Activated CD8-positive, alpha-beta T cell treated with anti-CD3 and anti-CD28 coated beads for 36 hours (primary cell): ENCODE results near the gene MBP. TPM values are rescaled to one million over a fixed set of nuclear protein-coding genes. Genes with fewer than 3 reads are reported as not detected.
"Not testable (repeated sequence)": the region's sequence is repeated elsewhere in the genome, so short reads cannot be mapped to it uniquely, and the experiment has no call there.

Source experiments
- ATAC-seq: fragments of 200-7000 bp; cut with Tn5 transposase; one replicate; pipeline ENCODE4 v1.10.0; 2021; ENCODE audit warnings: mild to moderate bottlenecking, moderate library complexity
- CTCF ChIA-PET: fragments of 350-600 bp; sonication (Branson Sonifier 250); formaldehyde crosslinking; loops from one replicate; lab custom pipeline; 2021; ENCODE audit warnings: antibody characterized with exemption; lab: Charles Lee
- POLR2A ChIA-PET: fragments of 350-600 bp; sonication (Branson Sonifier 250); formaldehyde crosslinking; loops from one replicate; lab custom pipeline; 2021; ENCODE audit warnings: antibody characterized with exemption; lab: Charles Lee
- DNase-seq: peaks from one replicate; pipeline ENCODE4 v3.0.0-alpha.2; 2020
- H3K27ac Mint-ChIP-seq: one replicate; pipeline ENCODE4 v1.8.0; 2021; ENCODE audit warnings: mild to moderate bottlenecking, mixed read lengths
- H3K27me3 Mint-ChIP-seq: one replicate; pipeline ENCODE4 v1.8.0; 2021; ENCODE audit warnings: mixed read lengths
- H3K36me3 Mint-ChIP-seq: one replicate; pipeline ENCODE4 v1.8.0; 2021; ENCODE audit warnings: low read depth, mixed read lengths
- H3K4me1 Mint-ChIP-seq: one replicate; pipeline ENCODE4 v1.8.0; 2021; ENCODE audit warnings: low read depth, mixed read lengths
- H3K4me3 Mint-ChIP-seq: one replicate; pipeline ENCODE4 v1.8.0; 2021; ENCODE audit warnings: mild to moderate bottlenecking, moderate library complexity, mixed read lengths
- H3K9me3 Mint-ChIP-seq: one replicate; pipeline ENCODE4 v1.8.0; 2021; ENCODE audit warnings: mixed read lengths
- CTCF ChIP-seq: fragments of 200-600 bp; IDR thresholded peaks from one replicate; pipeline ENCODE4 v1.8.0; 2022; ENCODE audit warnings: antibody characterized with exemption, mild to moderate bottlenecking
- intact Hi-C: fragments of 100-400 bp; cut with micrococcal nuclease; formaldehyde crosslinking; loops from one replicate; pipeline ENCODE4 v1.10.0; 2022
- total RNA-seq, 2 experiments: library from RNA; stranded (reverse); gene quantifications; one replicate each; pipeline ENCODE4 v1.2.3, GENCODE V29; 2021

The MBP gene
- total RNA-seq, 2 experiments from 2014 or later, result 39.9 to 41.5 TPM

GRCh38 chr18:76992226-76993084 lies 140.1 kb downstream of the MBP start:
- Mint-ChIP-seq H3K9me3 (no peaks in the 10 kb centered on the region), H3K4me1 (no peaks in the 10 kb centered on the region), H3K36me3 (no peaks in the 10 kb centered on the region), H3K4me3 (no peak overlapping the region), H3K27ac (no peak overlapping the region), H3K27me3 (no peaks in the 10 kb centered on the region)
- TF ChIP-seq CTCF, result no peak
- DNase-seq (no peak), ATAC-seq (no peak)
- CTCF ChIA-PET, result interaction anchor here (0.7 to 2.2 kb wide), 3 partner anchors 8 to 72 kb away, joined by 3 to 14 read pairs (median 3); no protein-coding TSS in a partner anchor
- POLR2A ChIA-PET, result no interaction called here
- intact Hi-C loops, result loop anchor here (10.0 kb wide), 1 partner anchor 662 kb away; no protein-coding TSS in a partner anchor

GRCh38 chr18:76991021-76991688 lies 141.4 kb downstream of the MBP start:
- H3K4me3 Mint-ChIP-seq, result no peak overlapping the region
- intact Hi-C loops, result loop anchor here (10.0 kb wide), 1 partner anchor 664 kb away; no protein-coding TSS in a partner anchor
- no peaks in the 10 kb centered on the region for H3K27me3 Mint-ChIP-seq
- ChIA-PET POLR2A (interaction anchor here (0.5 to 1.0 kb wide), 2 partner anchors 14 to 142 kb away, joined by 3 read pairs; partner anchors contain the start of gene MBP), CTCF (interaction anchor here (0.9 to 2.2 kb wide), 3 partner anchors 9 to 188 kb away, joined by 3 to 14 read pairs (median 3); no protein-coding TSS in a partner anchor)
- no peak for TF ChIP-seq CTCF
- no peak overlapping the region for H3K27ac Mint-ChIP-seq
- no peaks in the 10 kb centered on the region for H3K36me3 Mint-ChIP-seq
- H3K4me1 Mint-ChIP-seq, result no peaks in the 10 kb centered on the region
- ATAC-seq, result no peak
- no peak for DNase-seq
- H3K9me3 Mint-ChIP-seq, result no peaks in the 10 kb centered on the region

- H3K36me3 Mint-ChIP-seq, result not testable (repeated sequence)
Observed at GRCh38 chr18:76990343-76991020, 142.1 kb downstream of the MBP start.

GRCh38 chr18:76989647-76990190 lies 142.9 kb downstream of the MBP start:
- no peak for TF ChIP-seq CTCF
- CTCF ChIA-PET, result interaction anchor here (0.6 kb wide), 1 partner anchor 11 kb away, joined by 3 read pairs; no protein-coding TSS in a partner anchor
- Mint-ChIP-seq H3K4me3 (no peak overlapping the region), H3K27me3 (no peaks in the 10 kb centered on the region), H3K4me1 (no peaks in the 10 kb centered on the region), H3K9me3 (no peaks in the 10 kb centered on the region), H3K36me3 (no peaks in the 10 kb centered on the region), H3K27ac (no peak overlapping the region)
- no peak for ATAC-seq
- intact Hi-C loops, result loop anchor here (10.0 kb wide), 1 partner anchor 665 kb away; no protein-coding TSS in a partner anchor
- POLR2A ChIA-PET, result no interaction called here
- no peak for DNase-seq

More at GRCh38 chr18:76990343-76991020, 142.1 kb downstream of the MBP start:
- intact Hi-C loops, result loop anchor here (10.0 kb wide), 1 partner anchor 664 kb away; no protein-coding TSS in a partner anchor
- not testable (repeated sequence) for H3K27me3 Mint-ChIP-seq, H3K9me3 Mint-ChIP-seq, H3K27ac Mint-ChIP-seq, DNase-seq, H3K4me3 Mint-ChIP-seq, H3K4me1 Mint-ChIP-seq, ATAC-seq
- CTCF ChIA-PET, result interaction anchor here (0.6 to 2.2 kb wide), 3 partner anchors 10 to 187 kb away, joined by 3 to 14 read pairs (median 3); no protein-coding TSS in a partner anchor
- POLR2A ChIA-PET, result interaction anchor here (1.0 kb wide), 1 partner anchor 15 kb away, joined by 3 read pairs; no protein-coding TSS in a partner anchor
